Loucy (cell line): ENCODE data around the gene BLVRA.

Source experiments
- CTCF ChIP-seq: fragments of 200-600 bp; sonication (generic); conservative IDR thresholded peaks from 2 replicates; pipeline ENCODE4 v1.5.1; 2014; ENCODE audit warnings: mild to moderate bottlenecking, antibody characterized with exemption, low read length
- EZH2phosphoT487 ChIP-seq: fragments of 200-600 bp; IDR thresholded peaks from 2 replicates; pipeline ENCODE4 v1.6.1; 2018; ENCODE audit warnings: antibody characterized with exemption, mild to moderate bottlenecking, moderate library complexity, borderline replicate concordance

DNA sequence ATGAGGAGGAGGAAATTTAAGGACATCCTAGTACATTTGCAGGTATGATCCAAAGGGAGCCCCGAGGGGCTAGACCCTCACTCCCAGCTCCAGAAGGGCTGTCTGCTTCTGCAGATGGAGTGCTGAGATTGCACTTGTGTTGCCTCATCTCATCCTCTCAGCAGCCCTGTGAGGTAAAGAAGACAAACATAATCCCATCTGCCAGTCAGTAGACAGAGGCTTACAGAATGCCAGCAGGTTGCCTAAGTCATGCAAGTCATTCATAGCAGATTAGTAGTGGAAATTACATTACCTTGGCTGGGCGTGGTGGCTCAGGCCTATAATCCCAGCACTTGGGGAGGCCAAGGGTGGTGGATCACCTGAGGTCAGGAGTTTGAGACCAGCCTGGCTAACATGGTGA is 45.4 kb downstream of the BLVRA start:
- no peak for TF ChIP-seq CTCF
- TF ChIP-seq EZH2phosphoT487: no peak
